Measurements from ENCODE around the gene TBX1.

DNA sequence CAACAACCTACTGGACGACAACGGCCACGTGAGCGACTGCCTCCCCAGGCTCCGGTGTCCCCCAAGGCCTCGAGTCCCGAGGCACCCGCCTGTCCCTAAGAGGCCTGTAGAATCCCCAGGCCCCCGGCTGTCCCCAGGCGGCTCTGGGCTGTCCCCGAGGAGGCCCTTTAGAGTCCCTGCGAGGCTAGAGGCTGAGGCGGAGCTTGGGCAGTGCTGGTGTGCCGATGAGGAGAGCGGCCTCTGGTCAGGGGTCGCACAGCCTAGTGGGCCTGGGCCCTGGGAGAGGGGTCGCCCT is 3.7 kb downstream of the TBX1 start:
- peak; percentile 9 for TF ChIP-seq EZH2phosphoT487 (IDR thresholded peaks at IDR 0.05)
- TF ChIP-seq, protein P1, sequence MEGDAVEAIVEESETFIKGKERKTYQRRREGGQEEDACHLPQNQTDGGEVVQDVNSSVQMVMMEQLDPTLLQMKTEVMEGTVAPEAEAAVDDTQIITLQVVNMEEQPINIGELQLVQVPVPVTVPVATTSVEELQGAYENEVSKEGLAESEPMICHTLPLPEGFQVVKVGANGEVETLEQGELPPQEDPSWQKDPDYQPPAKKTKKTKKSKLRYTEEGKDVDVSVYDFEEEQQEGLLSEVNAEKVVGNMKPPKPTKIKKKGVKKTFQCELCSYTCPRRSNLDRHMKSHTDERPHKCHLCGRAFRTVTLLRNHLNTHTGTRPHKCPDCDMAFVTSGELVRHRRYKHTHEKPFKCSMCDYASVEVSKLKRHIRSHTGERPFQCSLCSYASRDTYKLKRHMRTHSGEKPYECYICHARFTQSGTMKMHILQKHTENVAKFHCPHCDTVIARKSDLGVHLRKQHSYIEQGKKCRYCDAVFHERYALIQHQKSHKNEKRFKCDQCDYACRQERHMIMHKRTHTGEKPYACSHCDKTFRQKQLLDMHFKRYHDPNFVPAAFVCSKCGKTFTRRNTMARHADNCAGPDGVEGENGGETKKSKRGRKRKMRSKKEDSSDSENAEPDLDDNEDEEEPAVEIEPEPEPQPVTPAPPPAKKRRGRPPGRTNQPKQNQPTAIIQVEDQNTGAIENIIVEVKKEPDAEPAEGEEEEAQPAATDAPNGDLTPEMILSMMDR (IDR thresholded peaks at IDR 0.05): no peak

Measured in neural progenitor cell (in vitro differentiated cells).